Measurements from ENCODE around the gene CLCN4. TPM values are rescaled to one million over a fixed set of nuclear protein-coding genes. Genes with fewer than 3 reads are reported as not detected.

Gene CLCN4
- polyA plus RNA-seq, 1 of the 3 experiments (the other 2 are of a cell fraction) = 1.1 TPM

DNA sequence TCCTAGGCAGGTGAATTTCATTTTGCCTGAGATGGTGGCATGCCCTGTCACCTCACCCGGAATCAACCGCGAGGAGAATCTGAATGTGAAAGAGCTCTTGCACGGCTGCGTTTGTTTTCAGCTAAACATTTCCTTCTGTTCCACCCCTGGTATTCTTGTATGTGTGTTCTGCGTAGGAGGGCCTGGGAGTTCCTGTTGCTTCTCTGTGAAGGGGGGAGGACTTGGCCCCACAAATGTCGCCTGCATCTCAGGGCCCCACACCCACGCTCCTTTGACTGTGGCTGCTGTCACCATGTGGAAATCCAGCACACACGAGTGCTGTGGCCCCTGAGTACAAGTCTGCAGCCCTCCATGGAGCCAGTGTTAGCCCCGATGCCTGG is 45.8 kb upstream of the CLCN4 start (continued):
- TF ChIP-seq TEAD4 (IDR thresholded peaks at IDR 0.05; ENCODE audit: borderline replicate concordance, insufficient read depth) (no peak), GATA2 (CRISPR knock-in tag; IDR thresholded peaks at IDR 0.05) (no peak), ZBTB33 (IDR thresholded peaks at IDR 0.05; ENCODE audit: borderline replicate concordance, low read depth) (no peak)

- H2AFZ ChIP-seq (ENCODE audit: low read depth) = no peak overlapping the region
- no peaks in the 10 kb centered on the region for H4K20me1 ChIP-seq (ENCODE audit: insufficient read depth)
- no peaks in the 10 kb centered on the region; the same call in 1 of the 2 replicates for H3K27me3 ChIP-seq (ENCODE audit: insufficient read depth)
- H3K4me1 ChIP-seq (ENCODE audit: control insufficient read depth in 1 of 2, insufficient read depth in 2 of 2, low read depth in 1 of 2, low read length in 1 of 2) = peaks cover 0 to 3% of the 10 kb centered on the region in 2 experiments; a peak in 1 of 4 replicates
- no peaks in the 10 kb centered on the region for H3K79me2 ChIP-seq (ENCODE audit: insufficient read depth)
- DNase-seq = no peak
- H3K9me2 ChIP-seq = no peaks in the 10 kb centered on the region
- H3K36me3 ChIP-seq (replicated peaks in 1 of 2; ENCODE audit: control insufficient read depth in 1 of 2, insufficient read depth in 2 of 2, low read length in 1 of 2) = no peaks in the 10 kb centered on the region
- no peak overlapping the region for H3K4me3 ChIP-seq (ENCODE audit: low read depth in 2 of 2, low read length in 1 of 2)
- no peaks in the 10 kb centered on the region for H3K9me3 ChIP-seq
- ChIA-PET CTCF (interaction anchor here (0.7 to 6.9 kb wide), 2 partner anchors 9 to 116 kb away, joined by 3 to 45 read pairs; no protein-coding TSS in a partner anchor), POLR2A (no interaction called here)
- no peak overlapping the region for H3K9ac ChIP-seq
- no peak overlapping the region for H3K4me2 ChIP-seq
- no peak overlapping the region for H3K27ac ChIP-seq (ENCODE audit: low read depth in 2 of 2, low read length in 1 of 2)
- WGBS (ENCODE audit: low lambda C conversion rate) = 55% methylated on average over 16 of the region's 26 CpGs
- no peaks in the 10 kb centered on the region for H3F3A ChIP-seq (replicated peaks; ENCODE audit: insufficient read depth)
- no peak for TF ChIP-seq TAF1 (IDR thresholded peaks at IDR 0.05; ENCODE audit: borderline replicate concordance, low read depth, low read length)
- no peak for TF ChIP-seq RAD21 (IDR thresholded peaks at IDR 0.05; ENCODE audit: low read length)
- TF ChIP-seq EP300 (IDR thresholded peaks at IDR 0.05; ENCODE audit: borderline replicate concordance in 1 of 2, low read depth in 1 of 2, low read length in 1 of 2) = no peak
- TF ChIP-seq, protein P1, sequence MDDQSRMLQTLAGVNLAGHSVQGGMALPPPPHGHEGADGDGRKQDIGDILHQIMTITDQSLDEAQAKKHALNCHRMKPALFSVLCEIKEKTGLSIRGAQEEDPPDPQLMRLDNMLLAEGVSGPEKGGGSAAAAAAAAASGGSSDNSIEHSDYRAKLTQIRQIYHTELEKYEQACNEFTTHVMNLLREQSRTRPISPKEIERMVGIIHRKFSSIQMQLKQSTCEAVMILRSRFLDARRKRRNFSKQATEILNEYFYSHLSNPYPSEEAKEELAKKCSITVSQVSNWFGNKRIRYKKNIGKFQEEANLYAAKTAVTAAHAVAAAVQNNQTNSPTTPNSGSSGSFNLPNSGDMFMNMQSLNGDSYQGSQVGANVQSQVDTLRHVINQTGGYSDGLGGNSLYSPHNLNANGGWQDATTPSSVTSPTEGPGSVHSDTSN (IDR thresholded peaks at IDR 0.05) = no peak
- no peak for TF ChIP-seq SMC3 (IDR thresholded peaks at IDR 0.05; ENCODE audit: low read depth, low read length)
- TF ChIP-seq GATA2 (CRISPR knock-in tag; IDR thresholded peaks at IDR 0.05) = no peak
- no peak for TF ChIP-seq MXI1 (IDR thresholded peaks at IDR 0.05; ENCODE audit: low read depth, low read length)
- TF ChIP-seq, protein P2, sequence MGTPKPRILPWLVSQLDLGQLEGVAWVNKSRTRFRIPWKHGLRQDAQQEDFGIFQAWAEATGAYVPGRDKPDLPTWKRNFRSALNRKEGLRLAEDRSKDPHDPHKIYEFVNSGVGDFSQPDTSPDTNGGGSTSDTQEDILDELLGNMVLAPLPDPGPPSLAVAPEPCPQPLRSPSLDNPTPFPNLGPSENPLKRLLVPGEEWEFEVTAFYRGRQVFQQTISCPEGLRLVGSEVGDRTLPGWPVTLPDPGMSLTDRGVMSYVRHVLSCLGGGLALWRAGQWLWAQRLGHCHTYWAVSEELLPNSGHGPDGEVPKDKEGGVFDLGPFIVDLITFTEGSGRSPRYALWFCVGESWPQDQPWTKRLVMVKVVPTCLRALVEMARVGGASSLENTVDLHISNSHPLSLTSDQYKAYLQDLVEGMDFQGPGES (IDR thresholded peaks at IDR 0.05; ENCODE audit: low read depth, low read length) = no peak
- no peak for TF ChIP-seq GABPA (IDR thresholded peaks at IDR 0.05; ENCODE audit: low read depth)
- no peak for TF ChIP-seq POLR2AphosphoS5 (IDR thresholded peaks at IDR 0.05; ENCODE audit: low read depth, low read length)
- no peak for TF ChIP-seq YY1 (IDR thresholded peaks at IDR 0.05; ENCODE audit: low read depth)
Observed at GRCh38 chrX:10111364-10112148, 45.2 kb upstream of the CLCN4 start.

Data from SK-N-SH (cell line).